HG02642 (cell line): Measurements from ENCODE around the gene ERP29.
A peak's percentile ranks its signal among the peaks of the same experiment; 100 is the strongest.
"Not testable (repeated sequence)": the region's sequence is repeated elsewhere in the genome, so short reads cannot be mapped to it uniquely, and the experiment has no call there.

Experiments
- ATAC-seq: cut with Tn5 transposase; IDR thresholded peaks from one replicate; pipeline ENCODE4 v1.9.1; 2021; ENCODE audit warnings: mild to moderate bottlenecking; ENCODE audit not compliant: unreplicated experiment, poor library complexity

The ERP29 gene

GRCh38 chr12:112000820-112001219, 12.4 kb upstream of the ERP29 start:
- ATAC-seq: no peak

GRCh38 chr12:112001576-112001975, 11.7 kb upstream of the ERP29 start:
- no peak for ATAC-seq

GRCh38 chr12:112004041-112004440, 9.2 kb upstream of the ERP29 start:
- no peak for ATAC-seq

- ATAC-seq: no peak
Observed at GRCh38 chr12:112005419-112006395, 7.5 kb upstream of the ERP29 start.

- no peak for ATAC-seq
Observed at GRCh38 chr12:112007945-112008344, 5.3 kb upstream of the ERP29 start.

GRCh38 chr12:112008918-112009317, 4.3 kb upstream of the ERP29 start:
- no peak for ATAC-seq

GRCh38 chr12:112009596-112009995, 3.6 kb upstream of the ERP29 start:
- ATAC-seq: not testable (repeated sequence)

- no peak for ATAC-seq
Observed at GRCh38 chr12:112010415-112011344, 2.5 kb upstream of the ERP29 start.

- no peak for ATAC-seq
Observed at GRCh38 chr12:112011685-112012084, 1.5 kb upstream of the ERP29 start.

GRCh38 chr12:112013601-112014402, 576 bp downstream of the ERP29 start:
- ATAC-seq: peak; percentile 27

- ATAC-seq: no peak
Observed at GRCh38 chr12:112015938-112016337, 2.7 kb downstream of the ERP29 start.

- no peak for ATAC-seq
Observed at GRCh38 chr12:112017041-112017440, 3.8 kb downstream of the ERP29 start.

GRCh38 chr12:112018571-112019237, 5.5 kb downstream of the ERP29 start:
- ATAC-seq: no peak

GRCh38 chr12:112020947-112021457, 7.8 kb downstream of the ERP29 start:
- ATAC-seq: no peak

GRCh38 chr12:112022241-112023016, 9.2 kb downstream of the ERP29 start:
- no peak for ATAC-seq

- no peak for ATAC-seq
Observed at GRCh38 chr12:112023759-112024396, 10.7 kb downstream of the ERP29 start.

- no peak for ATAC-seq
Observed at GRCh38 chr12:112025808-112026375, 12.7 kb downstream of the ERP29 start.

- no peak for ATAC-seq
Observed at GRCh38 chr12:112029301-112029700, 16.1 kb downstream of the ERP29 start.
